ENCODE results near the gene CORIN. TPM values are rescaled to one million over a fixed set of nuclear protein-coding genes. Genes with fewer than 3 reads are reported as not detected.

The CORIN gene
- total RNA-seq, 1 donor from 2014 or later: 2.1 TPM

GRCh38 chr4:47617607-47618006, 220.3 kb downstream of the CORIN start:
- TF ChIP-seq CTCF (IDR thresholded peaks at IDR 0.05): no peak
- DNase-seq (ENCODE audit: low spot score): no peak
- H3K27me3 Mint-ChIP-seq (ENCODE audit: low read depth): no peaks in the 10 kb centered on the region
- H3K4me1 Mint-ChIP-seq (ENCODE audit: low read depth): peaks cover 4% of the 10 kb centered on the region
- H3K36me3 Mint-ChIP-seq (ENCODE audit: low read depth): peaks cover 12% of the 10 kb centered on the region
- no peak overlapping the region for H3K27ac Mint-ChIP-seq (ENCODE audit: unreplicated experiment)
- H3K4me3 Mint-ChIP-seq (ENCODE audit: unreplicated experiment): no peak overlapping the region
- H3K9me3 Mint-ChIP-seq (ENCODE audit: low read depth): peaks cover 5% of the 10 kb centered on the region

- H3K4me1 Mint-ChIP-seq (ENCODE audit: low read depth): peaks cover 12% of the 10 kb centered on the region
- peaks cover 11% of the 10 kb centered on the region for H3K36me3 Mint-ChIP-seq (ENCODE audit: low read depth)
These were observed 222.5 kb downstream of the CORIN start for GRCh38 chr4:47615385-47615784.

GRCh38 chr4:47612116-47613023, 225.5 kb downstream of the CORIN start:
- no peak for TF ChIP-seq CTCF (IDR thresholded peaks at IDR 0.05)
- H3K4me3 Mint-ChIP-seq (ENCODE audit: unreplicated experiment): no peak overlapping the region
- peaks cover 12% of the 10 kb centered on the region for H3K4me1 Mint-ChIP-seq (ENCODE audit: low read depth)
- no peak for DNase-seq (ENCODE audit: low spot score)
- H3K9me3 Mint-ChIP-seq (ENCODE audit: low read depth): peaks cover 4% of the 10 kb centered on the region
- peaks cover 6% of the 10 kb centered on the region for H3K36me3 Mint-ChIP-seq (ENCODE audit: low read depth)
- H3K27me3 Mint-ChIP-seq (ENCODE audit: low read depth): no peaks in the 10 kb centered on the region
- H3K27ac Mint-ChIP-seq (ENCODE audit: unreplicated experiment): peak overlapping the region; percentile 5

More at GRCh38 chr4:47615385-47615784, 222.5 kb downstream of the CORIN start:
- Mint-ChIP-seq H3K27ac (ENCODE audit: unreplicated experiment) (no peak overlapping the region), H3K27me3 (ENCODE audit: low read depth) (no peaks in the 10 kb centered on the region), H3K9me3 (ENCODE audit: low read depth) (peaks cover 4% of the 10 kb centered on the region), H3K4me3 (ENCODE audit: unreplicated experiment) (no peak overlapping the region)
- TF ChIP-seq CTCF (IDR thresholded peaks at IDR 0.05): no peak
- DNase-seq (ENCODE audit: low spot score): no peak

- no peak for DNase-seq (ENCODE audit: low spot score)
- peaks cover 18% of the 10 kb centered on the region for H3K36me3 Mint-ChIP-seq (ENCODE audit: low read depth)
- no peaks in the 10 kb centered on the region for H3K27me3 Mint-ChIP-seq (ENCODE audit: low read depth)
- H3K27ac Mint-ChIP-seq (ENCODE audit: unreplicated experiment): no peak overlapping the region
- H3K4me3 Mint-ChIP-seq (ENCODE audit: unreplicated experiment): no peak overlapping the region
- TF ChIP-seq CTCF (IDR thresholded peaks at IDR 0.05): no peak
- no peaks in the 10 kb centered on the region for H3K9me3 Mint-ChIP-seq (ENCODE audit: low read depth)
- H3K4me1 Mint-ChIP-seq (ENCODE audit: low read depth): no peaks in the 10 kb centered on the region
These were observed 231.4 kb downstream of the CORIN start for GRCh38 chr4:47606482-47606881.

GRCh38 chr4:47598896-47599295, 239.0 kb downstream of the CORIN start:
- Mint-ChIP-seq H3K4me1 (ENCODE audit: low read depth) (peaks cover 5% of the 10 kb centered on the region), H3K4me3 (ENCODE audit: unreplicated experiment) (no peak overlapping the region), H3K27ac (ENCODE audit: unreplicated experiment) (no peak overlapping the region), H3K36me3 (ENCODE audit: low read depth) (peaks cover 10% of the 10 kb centered on the region), H3K9me3 (ENCODE audit: low read depth) (no peaks in the 10 kb centered on the region), H3K27me3 (ENCODE audit: low read depth) (no peaks in the 10 kb centered on the region)
- no peak for TF ChIP-seq CTCF (IDR thresholded peaks at IDR 0.05)
- no peak for DNase-seq (ENCODE audit: low spot score)
